ENCODE data around the gene PEAK1.
A peak's percentile ranks its signal among the peaks of the same experiment; 100 is the strongest.
"Not testable (repeated sequence)": the region's sequence is repeated elsewhere in the genome, so short reads cannot be mapped to it uniquely, and the experiment has no call there.

Gene PEAK1

DNA sequence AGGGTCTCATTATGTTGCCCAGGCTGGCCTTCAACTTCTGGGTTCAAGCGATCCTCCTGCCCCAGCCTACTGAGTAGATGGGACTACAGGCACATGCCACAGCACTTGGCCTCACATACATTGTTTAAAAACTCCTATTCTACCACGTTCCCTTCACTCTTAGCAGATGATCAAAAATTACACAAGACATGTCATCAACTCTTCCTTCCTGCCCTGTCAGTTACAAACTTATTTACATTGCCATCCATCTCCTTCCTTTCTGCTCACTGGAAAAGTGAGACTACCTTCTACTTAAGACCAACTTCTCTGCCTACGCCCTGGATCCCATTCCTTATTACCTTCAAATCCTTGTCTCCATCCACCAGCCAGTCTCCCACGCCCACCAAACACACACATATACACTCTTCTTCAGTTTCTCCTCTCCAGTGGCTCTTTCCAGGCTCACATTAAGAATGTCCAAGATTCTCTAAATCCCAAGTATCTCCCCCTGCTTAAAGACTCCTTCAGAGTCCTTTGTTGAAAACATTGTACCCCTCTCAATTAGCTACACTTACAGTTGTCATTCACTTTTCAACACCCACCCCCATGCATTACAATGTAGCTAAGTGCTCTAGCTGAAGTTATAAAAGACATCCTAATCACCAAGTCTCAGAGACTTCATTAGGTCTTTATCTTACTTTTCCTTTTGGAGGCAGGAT lies 4.3 kb downstream of the PEAK1 start:
- no peak for ATAC-seq
- peaks cover 21% of the 10 kb centered on the region for H3K4me1 Mint-ChIP-seq
- H3K9me3 Mint-ChIP-seq: no peaks in the 10 kb centered on the region
- H3K4me3 Mint-ChIP-seq: no peak overlapping the region
- no peak overlapping the region for H3K27ac Mint-ChIP-seq
- peaks cover 14% of the 10 kb centered on the region for H3K36me3 Mint-ChIP-seq
- DNase-seq (ENCODE audit: low spot score in 2 of 2): no peak

DNA sequence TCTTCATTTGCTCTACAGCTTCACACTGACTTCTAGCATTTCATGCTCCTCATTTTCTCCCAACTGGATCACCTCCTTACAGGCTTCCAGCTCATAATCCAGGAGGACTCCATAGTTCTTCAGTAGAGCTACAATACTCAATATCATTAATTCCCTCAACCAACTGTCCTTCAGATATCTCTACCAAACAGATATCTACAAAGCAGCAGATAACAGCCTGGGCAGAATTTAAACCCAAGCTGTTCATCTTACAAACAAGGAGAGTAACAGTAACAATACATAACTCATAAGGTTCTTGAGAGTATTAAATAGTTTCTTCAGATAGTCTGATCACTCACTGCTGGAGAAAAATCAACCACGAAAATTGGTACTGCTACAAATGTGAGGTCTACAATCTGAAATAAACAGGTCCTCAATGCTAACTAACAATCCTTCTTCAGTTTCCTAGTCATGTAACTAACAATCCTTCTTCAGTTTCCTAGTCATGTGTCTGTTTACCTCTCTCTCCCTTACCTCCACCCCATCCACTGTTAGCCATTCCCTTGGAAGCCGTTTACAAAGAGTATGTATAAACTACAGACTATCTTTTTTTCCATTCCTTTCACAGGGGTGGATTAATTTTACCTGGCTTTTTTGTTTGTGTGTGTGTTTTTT lies 5.0 kb downstream of the PEAK1 start:
- no peaks in the 10 kb centered on the region for H3K9me3 Mint-ChIP-seq
- no peak for ATAC-seq
- peaks cover 26% of the 10 kb centered on the region for H3K4me1 Mint-ChIP-seq

DNA sequence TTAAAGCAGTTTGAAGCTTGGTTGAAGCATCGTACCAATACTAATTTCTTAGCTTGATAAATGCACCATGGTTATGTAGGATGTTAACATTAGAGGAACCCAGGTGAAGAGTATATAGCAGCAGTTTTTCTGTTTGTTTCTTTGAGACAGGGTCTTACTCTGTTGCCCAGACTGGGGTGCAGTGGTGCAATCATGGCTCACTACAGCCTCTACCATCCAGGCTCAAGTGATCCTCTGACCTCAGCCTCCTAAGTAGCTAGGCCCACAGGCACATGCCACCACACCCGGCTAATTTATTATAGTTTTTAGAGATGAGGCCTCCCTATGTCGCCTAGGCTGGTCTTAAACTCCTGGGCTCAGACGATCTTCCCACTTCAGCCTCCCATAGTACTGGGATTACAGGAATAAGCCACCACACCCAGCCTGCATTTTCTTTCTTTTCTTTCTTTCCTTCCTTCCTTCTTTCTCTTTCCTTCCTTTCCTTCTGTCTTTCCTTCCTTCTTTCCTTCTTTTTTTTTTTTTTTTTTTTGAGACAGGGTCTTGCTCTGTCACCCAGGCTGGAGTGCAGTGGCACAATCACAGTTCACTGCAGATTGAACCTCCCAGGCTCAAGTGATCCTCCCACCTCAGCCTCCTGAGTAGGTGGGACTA lies 6.1 kb downstream of the PEAK1 start:
- H3K27ac Mint-ChIP-seq: no peak overlapping the region
- H3K4me3 Mint-ChIP-seq: no peak overlapping the region
- ATAC-seq: no peak
- peaks cover 30% of the 10 kb centered on the region for H3K4me1 Mint-ChIP-seq
- H3K36me3 Mint-ChIP-seq: peaks cover 1% of the 10 kb centered on the region
- no peaks in the 10 kb centered on the region for H3K9me3 Mint-ChIP-seq
- DNase-seq (ENCODE audit: low spot score in 2 of 2): no peak

More for the DNA sequence above, 5.0 kb downstream of the PEAK1 start:
- H3K27ac Mint-ChIP-seq: no peak overlapping the region
- DNase-seq (ENCODE audit: low spot score in 2 of 2): no peak
- no peak overlapping the region for H3K4me3 Mint-ChIP-seq
- H3K36me3 Mint-ChIP-seq: peaks cover 7% of the 10 kb centered on the region

DNA sequence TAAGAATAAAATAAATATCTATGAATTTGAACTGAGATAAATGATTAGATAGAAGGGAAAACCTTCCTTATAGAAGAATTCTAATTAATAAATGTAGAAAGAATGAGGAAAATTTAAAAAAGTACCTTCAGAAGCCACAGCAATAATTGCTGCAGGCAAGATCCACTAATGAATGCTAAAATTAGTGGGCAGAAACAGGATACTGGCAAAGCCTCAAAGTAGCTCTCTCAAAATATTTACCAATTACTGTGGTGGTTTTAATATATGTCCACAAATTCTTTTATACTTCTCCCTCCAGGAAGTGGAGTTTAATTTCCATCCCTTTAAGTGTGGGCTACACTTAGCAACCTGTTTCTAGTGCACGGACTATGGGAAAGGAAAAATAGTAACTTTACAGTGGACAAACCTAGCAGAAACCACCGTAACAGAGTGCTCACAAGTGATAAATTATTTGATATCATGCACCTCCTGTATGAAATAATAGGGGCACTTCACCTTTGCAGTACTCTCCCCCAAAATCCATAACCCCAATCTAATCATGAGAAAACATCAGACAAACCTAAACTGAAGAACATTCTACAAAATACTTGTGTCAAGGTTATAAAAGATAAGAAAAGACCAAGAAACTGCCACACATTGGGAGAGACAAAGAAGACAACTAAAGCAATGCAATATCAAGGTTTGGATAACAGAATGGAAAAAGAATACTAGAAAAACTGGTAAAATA lies 6.8 kb downstream of the PEAK1 start:
- DNase-seq (ENCODE audit: low spot score in 2 of 2) (no peak), ATAC-seq (no peak)
- Mint-ChIP-seq H3K4me3 (no peak overlapping the region), H3K4me1 (peaks cover 24% of the 10 kb centered on the region), H3K9me3 (no peaks in the 10 kb centered on the region), H3K36me3 (no peaks in the 10 kb centered on the region), H3K27ac (no peak overlapping the region)

DNA sequence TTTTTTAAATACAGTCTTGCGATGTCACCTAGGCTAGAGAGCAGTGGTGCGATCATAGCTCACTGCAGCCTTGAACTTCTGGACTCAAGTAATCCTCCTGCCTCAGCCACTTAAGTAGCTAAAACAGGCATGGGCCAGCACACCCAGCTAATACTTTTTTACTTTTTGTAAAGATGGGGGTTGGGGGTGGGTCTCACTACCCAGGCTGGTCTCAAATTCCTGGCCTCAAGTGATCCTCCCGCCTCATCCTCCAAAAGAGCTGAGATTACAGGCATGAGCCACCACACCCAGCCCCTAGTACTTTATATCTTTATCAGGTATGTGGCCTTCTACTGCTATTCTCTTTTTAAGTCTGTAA lies 8.3 kb downstream of the PEAK1 start:
- ATAC-seq: no peak
- peaks cover 32% of the 10 kb centered on the region for H3K4me1 Mint-ChIP-seq
- no peaks in the 10 kb centered on the region for H3K9me3 Mint-ChIP-seq
- H3K36me3 Mint-ChIP-seq: no peaks in the 10 kb centered on the region
- DNase-seq (ENCODE audit: low spot score in 2 of 2): no peak
- no peak overlapping the region for H3K27ac Mint-ChIP-seq
- H3K4me3 Mint-ChIP-seq: no peak overlapping the region

DNA sequence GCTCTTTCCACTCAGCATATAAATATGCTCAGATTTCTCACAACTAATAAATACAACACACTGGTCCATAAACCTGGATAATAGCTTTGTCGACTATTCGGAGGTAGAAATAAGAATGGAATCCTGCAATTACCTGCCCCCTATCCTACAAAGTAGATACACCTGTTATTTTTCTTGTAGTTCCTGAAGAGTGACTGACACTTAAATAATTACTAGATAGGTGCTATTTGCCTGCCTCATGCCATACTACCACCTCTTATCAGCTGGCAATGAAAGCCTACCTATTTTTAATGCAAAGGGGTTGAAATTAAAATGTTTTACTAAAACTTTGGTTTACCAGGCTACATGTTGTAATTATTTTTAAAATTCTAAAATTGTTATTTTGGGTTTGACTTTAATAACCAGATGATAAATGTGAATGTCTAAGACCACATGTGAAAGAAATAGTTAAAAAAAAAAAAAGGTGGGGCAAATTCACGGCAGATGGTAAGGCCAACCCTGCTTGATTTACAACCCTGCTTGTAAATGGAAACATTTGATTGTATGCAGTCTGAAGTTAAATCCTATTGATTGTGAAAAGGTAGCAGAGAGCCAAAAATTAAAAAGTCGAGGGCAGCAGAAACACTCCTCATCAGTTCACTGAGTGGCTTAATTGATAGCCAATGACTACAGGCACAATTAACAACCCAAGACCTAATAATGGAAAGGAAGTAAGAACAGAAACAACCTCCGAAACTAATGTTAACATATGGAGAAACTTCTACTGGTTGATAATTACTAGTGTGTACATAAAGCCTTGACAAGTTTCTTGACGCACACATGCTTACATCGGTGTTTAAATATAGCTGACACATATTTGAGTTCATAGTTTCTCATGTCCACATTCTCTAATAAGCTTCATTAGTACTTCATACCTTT lies 8.9 kb downstream of the PEAK1 start:
- Mint-ChIP-seq H3K9me3 (no peaks in the 10 kb centered on the region), H3K36me3 (no peaks in the 10 kb centered on the region), H3K27ac (no peak overlapping the region), H3K4me3 (peak overlapping the region; percentile 45), H3K4me1 (peaks cover 39% of the 10 kb centered on the region)
- ATAC-seq: no peak
- DNase-seq (ENCODE audit: low spot score in 2 of 2): no peak

DNA sequence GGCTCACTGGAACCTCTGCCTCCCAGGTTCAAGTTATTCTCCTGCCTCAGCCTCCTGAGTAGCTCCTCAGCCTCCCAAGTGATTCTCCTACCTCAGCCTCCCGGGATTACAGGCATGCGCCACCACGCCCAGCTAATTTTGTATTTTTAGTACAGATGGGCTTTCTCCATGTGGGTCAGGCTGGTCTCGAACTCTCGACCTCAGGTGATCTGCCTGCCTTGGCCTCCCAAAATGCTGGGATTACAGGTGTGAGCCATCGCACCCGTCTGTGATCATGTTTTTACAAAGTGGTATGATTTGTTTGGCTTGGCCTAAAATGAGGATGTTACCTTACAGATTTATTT lies 9.8 kb downstream of the PEAK1 start:
- not testable (repeated sequence) for H3K36me3 Mint-ChIP-seq; H3K9me3 Mint-ChIP-seq; ATAC-seq; DNase-seq (ENCODE audit: low spot score in 2 of 2)
- Mint-ChIP-seq H3K27ac (peak overlapping the region; percentile 41), H3K4me3 (peak overlapping the region; percentile 45), H3K4me1 (peaks cover 42% of the 10 kb centered on the region)

DNA sequence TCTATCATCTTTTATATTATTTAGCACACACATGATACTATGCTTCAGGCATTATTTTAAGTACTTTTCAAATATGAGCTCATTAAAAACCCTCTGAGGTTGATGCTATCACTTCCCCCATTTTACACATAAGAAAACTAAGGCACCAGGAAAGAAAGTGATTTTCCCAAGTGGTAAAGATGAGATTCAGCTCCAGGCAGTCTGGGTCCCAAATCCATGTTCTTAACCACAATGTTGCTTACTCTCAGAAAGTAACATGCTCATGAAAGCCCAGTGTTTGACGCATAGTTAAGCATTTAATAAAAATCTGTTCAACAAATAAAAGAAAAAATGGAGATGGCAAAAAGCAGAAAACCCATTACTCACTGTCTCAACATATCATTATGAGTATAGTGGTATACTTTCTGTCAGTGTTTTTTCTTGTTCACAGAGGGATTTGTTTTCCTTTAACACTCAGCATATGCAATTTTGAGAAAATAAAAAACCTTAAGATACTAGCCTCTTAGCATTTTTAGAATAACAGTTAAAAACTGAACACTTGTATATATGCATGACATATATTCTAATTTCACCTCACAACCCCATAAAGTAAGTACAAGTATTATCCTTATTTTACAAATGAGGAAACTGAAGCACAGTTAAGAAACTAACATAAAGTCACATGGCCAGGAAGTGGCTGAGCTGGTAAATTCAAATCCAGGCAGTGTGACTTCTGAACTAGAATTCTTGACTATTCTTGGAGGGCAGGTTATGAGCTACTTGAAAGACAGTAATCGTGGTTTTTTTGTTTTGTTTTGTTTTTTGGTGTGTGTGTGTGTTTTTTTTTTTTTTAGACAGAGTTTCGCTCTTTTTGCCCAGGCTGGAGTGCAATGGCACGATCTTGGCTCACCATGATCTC lies 10.4 kb downstream of the PEAK1 start:
- H3K4me3 Mint-ChIP-seq: peak overlapping the region; percentile 45
- H3K9me3 Mint-ChIP-seq: no peaks in the 10 kb centered on the region
- peaks cover 42% of the 10 kb centered on the region for H3K4me1 Mint-ChIP-seq
- ATAC-seq (peak; percentile 95), DNase-seq (ENCODE audit: low spot score in 2 of 2) (no peak)
- no peaks in the 10 kb centered on the region for H3K36me3 Mint-ChIP-seq
- peak overlapping the region; percentile 41 for H3K27ac Mint-ChIP-seq

DNA sequence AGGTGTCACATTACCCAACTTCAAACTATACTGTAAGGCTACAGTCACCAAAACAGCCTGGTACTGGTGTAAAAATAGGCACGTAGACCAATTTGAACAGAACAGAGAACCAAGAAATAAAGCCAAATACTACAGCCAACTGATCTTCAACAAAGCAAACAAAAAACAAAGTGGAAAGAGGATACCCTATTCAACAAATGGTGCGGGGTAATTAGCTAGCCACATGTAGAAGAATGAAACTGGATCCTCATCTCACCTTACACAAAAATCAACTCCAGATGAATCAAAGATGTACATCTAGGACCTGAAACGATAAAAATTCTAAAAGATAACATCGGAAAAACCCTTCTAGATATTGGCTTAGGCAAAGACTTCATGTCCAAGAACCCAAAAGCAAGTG lies 13.1 kb downstream of the PEAK1 start:
- Mint-ChIP-seq H3K4me1 (peaks cover 49% of the 10 kb centered on the region), H3K27ac (no peak overlapping the region)
- no peak for ATAC-seq

DNA sequence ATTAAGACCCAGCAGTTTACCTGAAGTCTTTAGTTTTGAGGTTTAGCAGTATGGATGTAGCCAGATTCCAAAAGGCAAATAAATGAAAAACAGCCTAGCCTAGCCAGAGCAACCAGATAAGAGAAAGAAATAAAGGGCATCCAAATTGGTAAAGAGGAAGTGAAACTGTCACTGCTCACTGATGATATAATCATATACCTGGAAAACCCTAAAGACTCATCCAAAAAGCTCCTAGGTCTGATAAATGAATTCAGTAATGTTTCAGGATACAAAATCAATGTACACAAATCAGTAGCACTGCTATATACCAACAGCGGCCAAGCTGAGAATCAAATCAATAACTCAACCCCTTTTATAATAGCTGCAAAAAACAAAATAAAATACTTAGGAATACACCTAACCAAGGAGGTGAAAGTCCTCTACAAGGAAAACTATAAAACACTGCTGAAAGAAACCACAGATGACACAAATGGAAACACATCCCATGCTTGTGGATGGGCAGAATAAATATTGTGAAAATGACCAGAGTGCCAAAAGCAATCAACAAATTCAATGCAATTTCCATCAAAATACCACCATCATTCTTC lies 13.6 kb downstream of the PEAK1 start:
- DNase-seq (ENCODE audit: low spot score in 2 of 2); H3K4me3 Mint-ChIP-seq; H3K9me3 Mint-ChIP-seq; ATAC-seq; H3K27ac Mint-ChIP-seq; H3K36me3 Mint-ChIP-seq: not testable (repeated sequence)
- H3K4me1 Mint-ChIP-seq: peaks cover 49% of the 10 kb centered on the region

More for the DNA sequence above, 13.1 kb downstream of the PEAK1 start:
- Mint-ChIP-seq H3K9me3 (no peaks in the 10 kb centered on the region), H3K36me3 (no peaks in the 10 kb centered on the region), H3K4me3 (no peak overlapping the region)
- no peak for DNase-seq (ENCODE audit: low spot score in 2 of 2)

DNA sequence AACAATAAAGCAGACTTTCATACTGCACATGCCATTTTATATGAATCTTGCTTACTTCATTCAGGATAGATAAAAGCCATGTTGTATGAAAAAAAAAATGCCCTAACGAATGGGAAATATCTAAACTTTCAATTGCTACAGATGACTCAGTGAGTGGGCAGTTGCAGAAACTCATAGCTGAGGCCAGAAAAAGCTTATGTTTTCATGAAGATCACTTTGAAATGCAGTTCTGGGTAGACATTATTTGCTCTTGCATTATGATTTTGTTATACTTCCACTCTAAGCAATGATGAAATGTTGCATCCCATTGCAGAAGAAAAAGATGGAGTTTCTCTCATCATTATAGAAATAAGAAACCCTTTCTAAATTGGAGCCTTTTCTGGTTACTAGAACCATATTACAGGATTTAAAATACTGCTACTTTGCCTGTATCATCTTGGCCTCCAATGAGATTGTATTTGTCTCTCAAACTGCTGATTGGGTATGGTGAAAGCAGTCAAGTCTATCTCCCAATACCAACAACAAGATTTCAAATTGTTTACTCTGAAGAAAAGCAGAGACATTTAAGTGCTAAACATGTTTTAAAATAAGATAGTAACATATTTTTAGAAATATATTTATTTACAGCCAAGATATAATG lies 17.0 kb downstream of the PEAK1 start:
- H3K36me3 Mint-ChIP-seq: no peaks in the 10 kb centered on the region
- H3K9me3 Mint-ChIP-seq: peaks cover 18% of the 10 kb centered on the region
- H3K4me3 Mint-ChIP-seq: no peak overlapping the region
- peak; percentile 65 for ATAC-seq
- no peak for DNase-seq (ENCODE audit: low spot score in 2 of 2)
- no peak overlapping the region for H3K27ac Mint-ChIP-seq
- H3K4me1 Mint-ChIP-seq: peaks cover 31% of the 10 kb centered on the region

DNA sequence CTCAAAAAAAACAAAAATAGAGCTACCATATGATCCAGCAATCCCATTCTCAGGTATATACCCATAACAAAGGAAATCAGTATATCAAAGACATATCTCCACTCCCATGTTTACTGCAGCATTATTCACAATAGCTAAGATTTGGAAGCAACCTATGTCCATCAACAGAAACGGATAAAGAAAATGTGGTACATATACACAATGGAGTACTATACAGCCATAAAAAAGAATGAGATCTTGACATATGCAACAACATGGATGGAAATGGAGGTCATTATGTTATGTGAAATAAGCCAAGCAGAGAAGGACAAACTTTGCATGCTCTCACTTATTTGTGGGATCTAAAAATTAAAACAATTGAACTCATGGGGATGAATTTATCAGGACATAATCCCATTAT lies 19.6 kb downstream of the PEAK1 start:
- Mint-ChIP-seq H3K4me1 (peaks cover 13% of the 10 kb centered on the region), H3K9me3 (peaks cover 33% of the 10 kb centered on the region), H3K4me3 (no peak overlapping the region), H3K27ac (no peak overlapping the region), H3K36me3 (no peaks in the 10 kb centered on the region)
- DNase-seq (ENCODE audit: low spot score in 2 of 2): no peak
- no peak for ATAC-seq

DNA sequence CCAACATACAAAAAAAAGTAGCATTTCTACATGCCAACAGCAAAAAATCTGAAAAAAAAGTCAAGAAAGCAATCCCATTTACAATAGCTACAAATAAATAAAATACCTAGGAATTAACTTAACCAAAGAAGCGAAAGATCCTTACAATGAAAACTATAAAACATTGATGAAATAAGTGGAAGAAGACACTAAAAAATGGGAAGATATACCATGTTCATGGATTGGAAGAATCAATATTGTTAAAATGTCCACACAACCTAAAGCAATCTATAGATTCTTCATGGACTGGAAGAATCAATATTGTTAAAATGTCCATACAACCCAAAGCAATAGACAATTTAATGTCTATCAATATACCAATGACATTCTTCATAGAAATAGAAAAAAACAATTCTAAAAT lies 21.0 kb downstream of the PEAK1 start:
- H3K36me3 Mint-ChIP-seq: no peaks in the 10 kb centered on the region
- no peak overlapping the region for H3K4me3 Mint-ChIP-seq
- DNase-seq (ENCODE audit: low spot score in 2 of 2): no peak
- no peak for ATAC-seq
- no peak overlapping the region for H3K27ac Mint-ChIP-seq
- H3K4me1 Mint-ChIP-seq: peaks cover 13% of the 10 kb centered on the region
- H3K9me3 Mint-ChIP-seq: peaks cover 36% of the 10 kb centered on the region

All from stimulated activated effector memory CD8-positive, alpha-beta T cell treated with anti-CD3 and anti-CD28 coated beads, Interleukin-12 subunit alpha, Interleukin-12 subunit beta, amount 100 ng/mL, for 72 hours (primary cell).